ENCODE data around the gene PVR.
A peak's percentile ranks its signal among the peaks of the same experiment; 100 is the strongest.
"Not testable (repeated sequence)": the region's sequence is repeated elsewhere in the genome, so short reads cannot be mapped to it uniquely, and the experiment has no call there.

PVR gene

GRCh38 chr19:44677019-44677811, 33.5 kb downstream of the PVR start:
- DNase-seq, result no peak

DNA sequence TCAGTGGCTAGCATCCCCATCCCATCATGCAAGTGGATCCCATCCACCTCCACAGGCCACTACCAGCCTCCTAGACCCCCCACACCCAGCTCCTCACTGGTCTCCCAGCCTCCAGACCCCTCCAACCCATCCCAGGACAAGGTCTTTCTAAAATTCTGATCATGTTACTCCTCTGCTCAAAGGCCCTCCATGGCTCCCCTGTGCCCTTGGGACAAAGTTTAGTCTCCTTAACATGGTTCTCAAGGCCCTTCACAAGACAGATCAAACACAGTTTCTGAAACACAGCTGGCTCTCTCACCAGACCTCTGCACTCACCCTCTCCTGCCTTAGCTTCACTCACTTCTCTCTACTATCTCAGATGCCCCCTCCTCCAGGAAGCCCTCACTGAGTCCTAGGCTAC, 36.8 kb downstream of the PVR start:
- DNase-seq, result no peak

DNA sequence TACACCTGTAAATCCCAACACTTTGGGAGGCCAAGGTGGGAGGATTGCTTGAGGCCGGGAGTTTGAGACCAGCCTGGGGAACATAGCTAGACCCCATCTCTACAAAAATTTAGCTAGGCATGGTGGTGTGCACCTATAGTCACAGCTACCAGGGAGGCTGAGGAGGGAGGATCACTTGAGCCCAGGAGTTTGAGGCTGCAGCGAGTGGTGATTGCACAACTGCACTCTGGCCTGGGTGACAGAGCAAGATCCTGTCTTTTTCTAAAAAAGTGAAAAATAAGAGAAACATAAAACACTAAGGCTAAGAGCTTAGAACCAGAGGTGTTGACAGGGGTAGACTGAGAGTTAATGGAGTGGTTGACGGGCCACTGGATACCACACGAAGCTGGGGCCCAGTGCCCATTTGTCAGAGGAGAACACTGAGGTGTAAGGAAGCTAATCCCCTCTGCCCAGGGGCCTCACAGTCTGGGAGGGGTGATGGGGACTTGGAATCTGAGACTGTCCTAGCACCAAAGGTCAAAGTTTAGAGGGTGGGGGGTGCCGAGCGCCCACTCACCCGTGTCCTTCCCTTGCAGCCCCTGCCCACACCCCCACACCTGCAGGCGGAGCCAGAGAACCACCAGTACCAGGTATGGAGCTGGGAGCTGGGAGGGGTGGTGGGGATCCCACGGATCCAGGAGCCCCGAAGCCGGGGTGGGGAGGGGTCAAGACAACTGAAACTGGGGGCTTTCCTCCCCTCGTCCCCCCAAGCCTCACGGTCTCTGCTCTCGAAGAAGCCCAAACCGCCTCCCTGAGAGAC, 38.5 kb downstream of the PVR start:
- DNase-seq, result no peak

DNA sequence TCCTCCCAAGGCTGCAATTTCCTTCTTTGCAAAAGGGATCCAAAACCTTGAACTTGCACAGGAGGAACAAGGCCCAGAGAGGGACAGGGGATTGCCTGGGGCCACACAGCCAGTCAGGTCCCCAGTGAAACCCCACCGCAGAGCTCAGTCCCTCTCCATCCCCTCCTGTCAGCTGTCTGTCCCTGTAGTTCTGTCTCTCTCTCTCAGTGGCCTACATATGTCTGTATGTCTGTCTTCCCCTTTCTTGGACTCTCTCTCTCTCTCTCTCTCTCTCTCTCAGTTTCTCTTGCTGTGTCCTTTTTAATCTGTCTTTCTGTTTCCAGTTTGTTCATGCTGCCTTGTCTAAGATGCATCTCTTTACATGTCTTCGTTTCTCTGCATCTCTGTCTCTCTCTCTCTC, 39.1 kb downstream of the PVR start:
- DNase-seq, result no peak

GRCh38 chr19:44683434-44684210, 39.9 kb downstream of the PVR start:
- no peak for DNase-seq

DNA sequence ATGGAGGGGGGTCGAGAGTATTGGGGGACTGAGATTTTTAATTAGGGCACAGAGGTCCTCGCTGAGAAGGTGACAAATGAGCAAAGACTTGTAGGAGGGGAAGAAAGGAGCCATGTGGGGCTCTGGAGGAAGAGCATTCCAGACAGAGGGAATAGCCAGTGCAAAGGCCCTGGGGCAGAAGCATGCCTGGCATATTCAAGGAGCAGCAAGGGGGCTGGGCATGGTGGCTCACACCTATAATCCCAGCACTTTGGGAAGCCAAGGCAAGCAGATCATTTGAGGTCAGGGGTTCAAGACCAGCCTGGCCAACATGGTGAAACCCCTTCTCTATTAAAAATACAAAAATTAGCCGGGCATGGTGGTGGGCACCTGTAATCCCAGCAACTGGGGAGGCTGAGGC, 40.7 kb downstream of the PVR start:
- DNase-seq, result not testable (repeated sequence)

- DNase-seq, result no peak
Measured at GRCh38 chr19:44684892-44685863, 41.5 kb downstream of the PVR start.

GRCh38 chr19:44685877-44686276, 42.2 kb downstream of the PVR start:
- no peak for DNase-seq

DNA sequence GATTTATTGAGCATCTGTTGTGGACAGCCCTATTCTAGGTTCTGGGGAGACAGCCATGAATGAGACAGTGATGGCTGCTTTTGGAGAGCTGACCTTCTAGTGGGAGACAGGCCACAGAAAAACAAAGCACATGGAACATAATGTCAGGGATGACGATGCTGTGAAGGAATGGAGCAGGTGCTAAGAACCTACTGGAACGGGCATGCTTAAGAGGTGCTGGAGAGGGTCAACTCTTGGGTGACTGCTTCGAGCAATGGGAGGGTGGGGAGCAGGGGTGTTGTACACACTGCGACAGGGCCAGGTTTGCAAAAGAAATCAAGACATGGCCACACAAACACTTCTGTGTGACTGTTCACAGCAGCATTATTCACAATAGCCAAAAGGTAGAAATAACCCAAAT, 43.2 kb downstream of the PVR start:
- DNase-seq, result no peak

DNA sequence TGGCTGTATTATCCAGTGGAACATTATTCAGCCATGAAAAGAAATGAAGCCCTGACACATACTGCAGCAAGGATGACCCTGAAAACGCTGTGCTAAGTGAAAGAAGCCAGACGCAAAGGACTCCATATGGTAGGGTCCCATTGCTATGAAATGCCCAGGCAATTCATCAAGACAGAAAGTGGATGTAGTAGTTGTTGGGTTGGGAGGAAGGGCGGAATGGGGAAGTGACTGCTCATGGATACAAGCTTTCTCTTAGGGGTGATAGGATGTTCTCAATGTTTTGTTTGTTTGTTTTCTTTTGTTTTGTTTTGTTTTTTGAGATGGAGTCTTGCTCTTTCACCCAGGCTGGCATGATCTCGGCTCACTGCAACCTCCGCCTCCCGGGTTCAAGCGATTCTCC, 44.2 kb downstream of the PVR start:
- no peak for DNase-seq

DNA sequence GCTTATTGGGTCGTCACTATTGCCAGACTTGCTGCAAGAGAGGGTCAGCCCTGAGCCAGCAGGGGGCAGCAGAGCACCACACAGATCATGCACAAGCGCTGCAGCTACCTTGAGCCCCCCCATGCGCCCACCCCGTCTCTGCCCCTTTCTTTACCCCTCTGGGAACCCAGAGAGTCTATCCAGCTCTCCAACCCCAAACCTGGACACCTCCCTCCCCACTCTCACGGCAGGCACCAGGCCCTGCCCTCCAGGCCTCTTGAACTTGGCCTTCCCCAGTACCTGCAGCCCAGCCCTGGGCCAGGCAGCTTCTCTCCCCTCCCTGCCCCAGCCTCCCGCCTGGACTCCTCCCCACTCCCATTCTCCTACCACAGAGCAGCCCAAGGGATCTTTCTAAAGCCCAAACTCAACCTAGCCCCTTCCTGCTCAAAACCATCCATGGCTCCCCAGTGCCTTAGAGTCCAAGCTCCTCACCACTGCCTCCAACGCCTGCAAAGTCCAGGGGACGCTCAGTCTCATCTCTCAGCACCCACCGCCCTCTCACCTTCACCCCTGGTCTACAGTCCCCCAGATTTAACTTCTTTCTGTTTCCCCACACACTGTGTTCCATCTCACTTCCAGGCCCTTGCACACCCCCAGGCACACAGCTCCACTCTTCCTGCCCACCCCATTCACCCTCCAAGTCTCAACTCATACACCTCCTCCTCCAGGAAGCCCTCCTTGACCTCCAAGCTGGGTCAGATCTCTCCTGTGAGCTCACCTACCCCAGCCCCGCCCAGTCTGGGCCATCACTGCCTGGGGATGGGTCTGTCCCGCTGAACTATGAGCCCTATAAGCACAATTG, 45.8 kb downstream of the PVR start:
- DNase-seq, result peak; percentile 91

DNA sequence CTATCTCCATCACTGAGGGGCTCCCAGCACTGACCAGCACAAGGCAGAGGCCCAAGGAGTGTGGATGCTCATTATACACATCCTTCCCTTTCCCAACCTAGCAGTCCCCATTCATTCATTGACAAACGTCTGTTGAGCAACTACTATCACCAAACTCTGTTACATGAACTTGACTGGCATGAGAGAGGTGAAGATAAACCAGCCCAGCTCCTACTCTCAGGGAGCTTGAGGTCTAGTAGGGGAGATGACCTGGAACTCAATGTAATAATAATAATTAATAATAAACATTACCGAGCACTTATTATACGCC, 46.4 kb downstream of the PVR start:
- DNase-seq, result no peak

- DNase-seq, result no peak
Measured at GRCh38 chr19:44692379-44692721, 48.6 kb downstream of the PVR start.

DNA sequence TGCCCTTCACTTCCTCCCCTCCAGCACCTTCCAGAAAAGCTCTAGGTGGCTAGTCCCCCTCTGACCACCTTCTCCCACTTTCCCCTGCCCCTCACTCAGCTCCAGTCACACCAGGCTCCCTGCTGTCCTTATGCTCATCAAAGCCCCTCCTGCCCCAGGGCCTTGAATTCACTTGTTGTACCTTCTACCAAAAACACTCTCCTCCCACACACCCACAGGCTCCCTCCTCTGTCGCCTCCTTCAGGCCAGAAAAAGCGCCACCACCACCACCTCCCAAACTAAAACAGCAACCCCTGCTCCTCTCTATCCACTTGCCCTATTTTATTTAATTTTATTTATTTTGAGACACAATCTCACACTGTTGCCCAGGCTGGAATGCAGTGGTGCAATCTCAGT, 50.5 kb downstream of the PVR start:
- peak; percentile 71 for DNase-seq

DNA sequence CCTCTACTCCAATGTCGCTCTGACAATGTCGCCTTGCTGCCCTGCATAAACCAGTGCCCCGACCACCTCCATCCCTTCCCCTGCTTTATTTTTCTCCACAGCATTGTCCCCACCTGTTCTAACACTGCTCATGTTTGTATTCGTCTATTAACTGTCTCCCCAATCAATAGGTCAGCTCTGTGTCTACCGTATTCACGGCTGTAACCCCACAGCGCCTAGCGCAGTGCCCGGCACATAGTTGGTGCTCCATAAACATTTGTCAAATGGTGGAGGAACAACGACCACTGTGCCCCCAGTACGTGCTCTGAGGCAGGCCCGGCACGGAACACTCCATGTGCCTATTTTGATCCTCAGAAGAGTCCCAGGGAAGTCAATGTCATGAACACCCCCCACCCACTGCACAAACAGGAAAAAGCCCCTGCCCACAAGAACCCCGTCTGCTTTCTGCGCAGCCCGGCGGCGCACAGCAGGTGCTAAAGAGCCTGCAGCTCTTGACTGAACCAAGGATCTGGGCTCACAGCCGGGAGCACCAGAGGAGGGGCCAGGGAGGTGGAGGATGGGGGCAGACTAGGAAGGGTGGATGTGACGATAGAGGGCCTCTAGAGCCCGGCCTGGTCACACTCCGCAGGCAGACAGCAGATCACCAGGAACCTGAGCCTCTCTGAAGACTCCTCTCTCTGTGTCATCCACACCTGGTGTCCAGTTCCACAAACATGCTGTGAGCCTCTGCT, 53.4 kb downstream of the PVR start:
- DNase-seq, result no peak

GRCh38 chr19:44697670-44698034, 53.9 kb downstream of the PVR start:
- no peak for DNase-seq

- no peak for DNase-seq
Measured at GRCh38 chr19:44698492-44699201, 54.9 kb downstream of the PVR start, which contains the start of gene CEACAM16. TSS of gene CEACAM16 (plus strand) at chr19:44699151. CDS start at chr19:44701457, 2,306 bp downstream.

DNA sequence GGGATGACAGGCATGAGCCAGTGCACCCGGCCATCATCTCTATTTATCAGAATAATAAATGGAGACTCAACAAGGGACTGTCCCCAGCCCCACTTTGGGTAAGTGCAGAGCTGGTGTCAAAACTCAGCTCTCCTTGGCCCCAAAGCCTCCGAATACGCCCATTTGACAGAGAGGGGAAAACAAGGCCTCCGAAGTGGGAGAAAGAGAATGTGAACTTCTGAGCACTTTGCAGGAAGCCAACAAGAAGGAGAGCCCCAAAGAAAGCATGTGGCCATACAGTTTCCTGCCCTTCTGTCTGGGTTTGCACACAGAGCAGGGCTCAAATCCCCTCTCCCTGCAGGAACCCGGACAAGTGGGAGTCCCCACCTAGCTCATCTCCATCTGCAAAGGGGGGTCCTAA, 56.8 kb downstream of the PVR start:
- DNase-seq, result no peak

DNA sequence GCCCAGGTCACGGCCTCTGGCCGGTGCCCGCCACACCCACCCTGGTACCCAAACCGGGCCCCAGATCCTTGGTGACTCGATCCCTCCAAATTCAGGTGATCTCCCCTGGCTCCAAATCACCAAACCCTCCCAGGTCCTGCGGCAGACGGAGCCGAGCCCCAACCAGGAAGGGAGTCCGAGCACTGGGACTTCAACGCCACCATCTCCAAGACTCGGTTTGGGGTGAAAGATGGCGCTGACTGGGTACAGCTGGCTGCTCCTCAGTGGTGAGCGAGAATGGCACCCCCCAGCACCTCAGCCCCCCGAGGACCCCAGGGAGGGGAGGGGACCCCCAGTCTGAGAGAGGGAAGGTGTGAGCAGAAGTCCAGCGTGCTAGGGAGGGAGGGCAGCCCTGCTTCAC, 57.5 kb downstream of the PVR start:
- no peak for DNase-seq

- no peak for DNase-seq
Measured at GRCh38 chr19:44702551-44703176, 59.0 kb downstream of the PVR start.

Data from activated effector memory CD4-positive, alpha-beta T cell treated with anti-CD3 and anti-CD28 coated beads, Interleukin-2, amount 50 U/mL, for 16 hours (primary cell).